Bronchus fibroblast of lung (primary cell): ENCODE data around the gene DOK7. TPM values are rescaled to one million over a fixed set of nuclear protein-coding genes. Genes with fewer than 3 reads are reported as not detected.

Experiments used
- total RNA-seq: library from RNA; depleted of rRNA; stranded (reverse); fragments of >200 nt; gene quantifications from 2 replicates; pipeline ENCODE4 v1.2.3, GENCODE V29; 2015

Gene DOK7
- not detected in 2 replicates for total RNA-seq

GRCh38 chr4:3462790-3463415 lies at the start of gene DOK7:
Gene DOK7 (plus strand): TSS chr4:3463306. CDS start chr4:3463376, 70 bp downstream.

DNA sequence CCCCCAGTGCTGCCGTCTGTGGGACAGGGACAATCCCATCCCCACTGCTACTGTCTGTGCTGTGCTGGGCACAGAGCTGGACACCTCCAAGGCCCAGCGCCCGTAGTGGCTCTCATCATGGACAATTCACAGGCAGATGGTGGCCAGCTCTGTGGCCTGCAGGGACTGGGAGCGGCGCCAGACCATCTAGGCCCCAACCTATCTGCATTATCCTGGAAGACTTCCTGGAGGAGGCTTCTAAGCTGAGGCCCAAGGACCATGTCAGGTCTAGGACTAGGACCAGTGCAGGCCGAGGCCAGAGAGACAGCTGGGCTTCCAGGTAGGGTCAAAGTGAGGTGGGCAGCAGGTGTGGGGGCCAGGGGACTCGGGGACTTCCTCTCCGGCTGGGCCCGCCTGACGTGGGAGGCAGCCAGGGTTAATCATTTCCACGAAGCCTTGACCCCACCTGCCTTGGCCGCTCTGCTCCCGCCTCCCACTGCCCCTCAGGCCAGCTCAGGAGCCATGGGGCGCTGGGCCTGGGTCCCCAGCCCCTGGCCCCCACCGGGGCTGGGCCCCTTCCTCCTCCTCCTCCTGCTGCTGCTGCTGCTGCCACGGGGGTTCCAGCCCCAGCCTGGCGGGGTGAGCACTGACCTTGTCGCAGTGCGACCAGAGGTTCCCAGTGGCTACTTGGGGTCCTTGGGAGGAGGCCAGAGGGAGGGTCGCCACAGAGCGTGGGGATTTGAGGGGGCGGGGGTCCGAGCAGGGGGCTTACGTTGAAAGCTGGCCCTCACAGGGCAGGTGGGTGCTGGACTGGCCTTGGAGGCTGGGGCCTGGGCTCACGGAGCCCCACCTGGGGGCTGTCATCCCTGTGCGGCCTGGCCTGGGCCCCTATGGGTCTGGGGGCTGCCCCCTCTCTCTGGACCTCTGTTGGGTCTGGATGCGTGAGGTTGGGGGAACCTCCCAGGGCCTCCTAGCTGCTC lies 21.3 kb upstream of the DOK7 start, which contains the start of gene HGFAC:
TSS of gene HGFAC (plus strand) at position 468 of the 959 bp plus-strand sequence. CDS start at position 502, 34 bp downstream.

GRCh38 chr4:3531879-3532750 lies 69.0 kb downstream of the DOK7 start, which contains the start of gene LRPAP1:
Gene LRPAP1 (minus strand): TSS chr4:3532422. CDS start chr4:3532412, 10 bp downstream.

Other genes starting within 250 kb of the DOK7 start
- 0.17 TPM in 1 of 2 replicates, not detected in the other for gene MSANTD1, start 214.1 kb upstream of the DOK7 start, total RNA-seq
- gene RGS12, start 170.3 kb upstream of the DOK7 start, total RNA-seq, result 10.1 and 10.9 TPM in 2 replicates
- gene HGFAC, start 21.3 kb upstream of the DOK7 start, total RNA-seq, result not detected in 2 replicates
- 91.0 and 101 TPM in 2 replicates for gene LRPAP1, start 69.1 kb downstream of the DOK7 start, total RNA-seq